HepG2 (cell line): ENCODE data around the gene CLTCL1. TPM values are rescaled to one million over a fixed set of nuclear protein-coding genes. Genes with fewer than 3 reads are reported as not detected.

Source experiments
- ATAC-seq: fragments of 200-7000 bp; cut with Tn5 transposase; 3 replicates; pipeline ENCODE4 v1.9.1; 2020; ENCODE audit warnings: mild to moderate bottlenecking, moderate library complexity
- BruUV-seq: library from RNA; stranded (reverse); fragments of 400-500 nt; replicated peaks from 2 replicates; lab custom pipeline; 2021; lab: Mats Ljungman, UMichigan
- CTCF ChIA-PET: fragments of 300-600 bp; formaldehyde crosslinking; extraction: SDS; loops from one replicate; lab custom pipeline; 2021; ENCODE audit warnings: low total read pairs, inconsistent platforms, low intra/inter-chr PET ratio; lab: Yijun Ruan, JAX
- POLR2A ChIA-PET: fragments of 350-600 bp; sonication (Branson Sonifier 250); formaldehyde crosslinking; loops from one replicate; lab custom pipeline; 2020; ENCODE audit warnings: antibody characterized with exemption, inconsistent platforms; lab: Yijun Ruan, JAX
- DNase-seq: peaks from one replicate; pipeline ENCODE4 v3.0.0-alpha.2; 2015; ENCODE audit warnings: low spot score
- FAIRE-seq: peaks from 3 replicates; lab custom pipeline; 2011; peaks lifted over from hg19 to GRCh38; lab: Jason Lieb, UNC
- H2AFZ ChIP-seq: one replicate; pipeline ENCODE4 v1.6.1; 2011; ENCODE audit warnings: low read length, inconsistent platforms
- H3K27ac ChIP-seq: fragments of 300-600 bp; 3 replicates; pipeline ENCODE4 v1.8.0; 2011; ENCODE audit warnings: mixed run types, mild to moderate bottlenecking, mixed read lengths, low read length, inconsistent platforms; ENCODE audit not compliant: insufficient read depth; ENCODE audit errors: extremely low read length
- H3K27me3 ChIP-seq, 2 experiments: fragments of 200-600 bp in 1 of 2; 2 replicates in 1 of 2; 3 replicates in 1 of 2; pipeline versions ENCODE4 v1.6.0 to v1.8.0; 2011; ENCODE audit warnings: low read length in 2 of 2, mild to moderate bottlenecking in 2 of 2, moderate library complexity in 2 of 2, inconsistent platforms in 1 of 2; ENCODE audit not compliant: insufficient read depth in 2 of 2, control insufficient read depth in 1 of 2
- H3K36me3 ChIP-seq, 2 experiments: fragments of 200-600 bp in 1 of 2; replicated peaks in 1 of 2; 2 replicates in 1 of 2; 3 replicates in 1 of 2; pipeline versions ENCODE4 v1.5.1 to v1.8.0; 2011; ENCODE audit warnings: low read length in 2 of 2, inconsistent platforms in 1 of 2; ENCODE audit not compliant: insufficient read depth in 2 of 2, control insufficient read depth in 1 of 2
- H3K4me1 ChIP-seq: 2 replicates; pipeline ENCODE4 v1.5.1; 2012; ENCODE audit warnings: low read length, inconsistent platforms; ENCODE audit not compliant: insufficient read depth
- H3K4me2 ChIP-seq: 2 replicates; pipeline ENCODE4 v1.6.0; 2011; ENCODE audit warnings: low read depth, low read length, inconsistent platforms
- H3K4me3 ChIP-seq, 3 experiments: fragments of 200-600 bp in 1 of 3; sonication (generic), shearing (Covaris generic) in 1 of 3; replicated peaks in 1 of 3; 2 replicates each; pipeline ENCODE4 v1.5.1; 2011 to 2016; ENCODE audit warnings: low read length in 3 of 3, inconsistent platforms in 2 of 3, low read depth in 2 of 3, mild to moderate bottlenecking in 2 of 3, control low read depth in 1 of 3, mixed read lengths in 1 of 3; ENCODE audit not compliant: insufficient read depth in 1 of 3
- H3K79me2 ChIP-seq: one replicate; pipeline ENCODE4 v1.6.1; 2011; ENCODE audit warnings: low read length, inconsistent platforms; ENCODE audit not compliant: insufficient read depth
- H3K9ac ChIP-seq: 2 replicates; pipeline ENCODE4 v1.6.0; 2011; ENCODE audit warnings: mild to moderate bottlenecking, low read depth, low read length, inconsistent platforms; ENCODE audit not compliant: insufficient read depth
- H3K9me3 ChIP-seq: 2 replicates; pipeline ENCODE4 v1.5.1; 2012; ENCODE audit warnings: mild to moderate bottlenecking, low read length
- H4K20me1 ChIP-seq: 2 replicates; pipeline ENCODE4 v1.6.0; 2011; ENCODE audit warnings: inconsistent platforms, mild to moderate bottlenecking, low read length, moderate library complexity; ENCODE audit not compliant: insufficient read depth
- ARID4A ChIP-seq: sonication (generic); formaldehyde crosslinking; IDR thresholded peaks from 2 replicates; pipeline ENCODE4 v1.5.0; 2020; ENCODE audit warnings: mild to moderate bottlenecking, missing genetic modification reagents, borderline replicate concordance
- CSRNP1 ChIP-seq: sonication (generic); formaldehyde crosslinking; IDR thresholded peaks from 2 replicates; pipeline ENCODE4 v1.8.1; 2023; ENCODE audit warnings: mild to moderate bottlenecking, missing genetic modification reagents
- JDP2 ChIP-seq: sonication (generic); formaldehyde crosslinking; IDR thresholded peaks from 2 replicates; pipeline ENCODE4 v1.8.1; 2022; ENCODE audit warnings: missing genetic modification reagents, borderline replicate concordance
- KAT7 ChIP-seq: IDR thresholded peaks from 2 replicates; pipeline ENCODE4 v1.6.1; 2018; ENCODE audit warnings: borderline replicate concordance, missing compliant biosample characterization
- RBM39 ChIP-seq: fragments of 200-400 bp; formaldehyde crosslinking; IDR thresholded peaks from one replicate; pipeline ENCODE4 v1.6.1; 2018; ENCODE audit warnings: antibody characterized with exemption, mild to moderate bottlenecking, low read depth, low read length; ENCODE audit not compliant: poor library complexity, severe bottlenecking
- RORA ChIP-seq: sonication (generic); formaldehyde crosslinking; IDR thresholded peaks from 2 replicates; pipeline ENCODE4 v1.5.0; 2020; ENCODE audit warnings: mild to moderate bottlenecking, missing genetic modification reagents, moderate library complexity
- ZC3H4 ChIP-seq: sonication (generic); formaldehyde crosslinking; IDR thresholded peaks from 2 replicates; pipeline ENCODE4 v1.4.0; 2020; ENCODE audit warnings: missing genetic modification reagents, borderline replicate concordance
- ZMAT3 ChIP-seq: sonication (generic); formaldehyde crosslinking; conservative IDR thresholded peaks from 2 replicates; pipeline ENCODE4 v1.7.0; 2021; ENCODE audit warnings: missing genetic modification reagents
- ZNF121 ChIP-seq: sonication (generic); formaldehyde crosslinking; IDR thresholded peaks from 2 replicates; pipeline ENCODE4 v1.5.0; 2020; ENCODE audit warnings: mild to moderate bottlenecking, missing genetic modification reagents
- ZNF724P ChIP-seq: sonication (generic); formaldehyde crosslinking; IDR thresholded peaks from 2 replicates; pipeline ENCODE4 v1.8.0; 2022; ENCODE audit warnings: missing genetic modification reagents, borderline replicate concordance
- WGBS: methylation state at CpG from one replicate; pipeline ENCODE4 v1.1.6; 2017; ENCODE audit warnings: low lambda C conversion rate; 5-methylcytosine and 5-hydroxymethylcytosine counted together
- in situ Hi-C: cut with HindIII; loops from 2 replicates; pipeline ENCODE4 v1.10.0; 2017; ENCODE audit warnings: low pct_unique_long_range_greater_than_20kb; ENCODE audit not compliant: extremely low pct_ligation_motif_present
- intact Hi-C: fragments of 100-400 bp; cut with micrococcal nuclease; formaldehyde crosslinking; loops from one replicate; pipeline ENCODE4 v1.10.0; 2022; ENCODE audit not compliant: unreplicated experiment
- polyA plus RNA-seq, 8 experiments: library from polyadenylated mRNA; depleted of rRNA in 3 of 8; stranded (reverse) in 7 of 8; unstranded in 1 of 8; fragments of >200 nt; fragmentation: Illumina TruSeq in 4 of 8; extraction: Trizol in 4 of 8; gene quantifications; 2 replicates each; pipeline versions ENCODE4 v1.2.1 to v1.2.3, GENCODE V29; 2011 to 2016; ENCODE audit warnings: low read depth in 4 of 8, missing spikeins in 1 of 8, mixed read lengths in 1 of 8; ENCODE audit not compliant: insufficient read depth in 1 of 8
- total RNA-seq, 5 experiments: library from RNA; depleted of rRNA; stranded (reverse); fragments of >200 nt; fragmentation: Illumina TruSeq; extraction: Trizol; gene quantifications; 2 replicates each; pipeline ENCODE4 v1.2.3, GENCODE V29; 2016; ENCODE audit warnings: low read depth in 1 of 5
- TF ChIP-seq, protein P1 (sequence below): sonication (generic); formaldehyde crosslinking; IDR thresholded peaks from 2 replicates; pipeline ENCODE4 v1.9.0; 2021; ENCODE audit warnings: missing genetic modification reagents, borderline replicate concordance

Gene CLTCL1
- total and polyA plus RNA-seq, 2 of the 13 experiments (the other 11 are each of a cell fraction or from before 2014, with no cell fraction given): 8.1 to 10.9 TPM

DNA sequence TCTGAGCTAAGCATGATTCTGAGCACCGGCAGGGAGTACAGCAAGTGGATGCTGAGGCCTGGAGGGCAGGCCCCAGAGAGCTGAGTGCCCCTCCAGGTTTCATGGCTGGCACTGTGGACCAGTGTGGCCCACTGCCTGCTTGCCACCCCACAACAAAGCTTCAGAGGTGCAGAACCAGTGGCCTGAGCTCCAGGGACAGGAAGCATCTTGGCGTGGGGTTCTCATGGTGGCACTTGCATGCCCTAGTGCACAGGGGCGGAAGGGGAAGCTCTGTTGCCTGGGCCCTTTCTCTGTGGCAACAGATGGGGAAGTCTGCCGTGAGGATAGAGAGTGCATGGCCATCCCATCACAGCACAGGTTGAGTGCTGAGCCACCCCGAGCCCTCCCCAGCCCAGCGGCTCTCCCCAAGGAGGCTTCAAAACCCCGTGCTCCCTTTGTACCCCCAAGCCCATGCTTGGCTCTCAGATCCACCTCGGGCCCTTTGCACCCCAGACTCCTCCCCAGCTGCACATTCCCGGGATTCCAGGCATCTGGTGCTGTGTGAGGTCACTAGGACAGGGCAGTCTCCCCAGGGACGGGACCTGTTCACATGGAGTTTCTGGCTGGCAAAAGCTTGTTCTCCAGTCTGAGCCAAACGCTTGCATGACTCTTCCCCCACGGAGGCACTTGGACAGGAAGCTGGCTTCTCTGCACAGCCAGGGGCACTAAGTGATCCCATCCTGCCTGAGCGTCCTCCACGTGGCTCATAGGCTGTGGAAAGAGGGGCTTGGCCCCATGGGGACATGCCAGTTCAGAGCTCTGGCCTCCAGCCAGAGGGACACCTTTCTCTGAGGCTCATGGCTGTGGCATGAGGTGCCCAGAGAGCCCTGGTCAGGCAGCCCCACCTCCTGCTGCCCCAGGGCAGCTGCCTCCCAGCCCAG is 117.2 kb downstream of the CLTCL1 start (continued):
- no peak for TF ChIP-seq CSRNP1 (CRISPR knock-in tag)

DNA sequence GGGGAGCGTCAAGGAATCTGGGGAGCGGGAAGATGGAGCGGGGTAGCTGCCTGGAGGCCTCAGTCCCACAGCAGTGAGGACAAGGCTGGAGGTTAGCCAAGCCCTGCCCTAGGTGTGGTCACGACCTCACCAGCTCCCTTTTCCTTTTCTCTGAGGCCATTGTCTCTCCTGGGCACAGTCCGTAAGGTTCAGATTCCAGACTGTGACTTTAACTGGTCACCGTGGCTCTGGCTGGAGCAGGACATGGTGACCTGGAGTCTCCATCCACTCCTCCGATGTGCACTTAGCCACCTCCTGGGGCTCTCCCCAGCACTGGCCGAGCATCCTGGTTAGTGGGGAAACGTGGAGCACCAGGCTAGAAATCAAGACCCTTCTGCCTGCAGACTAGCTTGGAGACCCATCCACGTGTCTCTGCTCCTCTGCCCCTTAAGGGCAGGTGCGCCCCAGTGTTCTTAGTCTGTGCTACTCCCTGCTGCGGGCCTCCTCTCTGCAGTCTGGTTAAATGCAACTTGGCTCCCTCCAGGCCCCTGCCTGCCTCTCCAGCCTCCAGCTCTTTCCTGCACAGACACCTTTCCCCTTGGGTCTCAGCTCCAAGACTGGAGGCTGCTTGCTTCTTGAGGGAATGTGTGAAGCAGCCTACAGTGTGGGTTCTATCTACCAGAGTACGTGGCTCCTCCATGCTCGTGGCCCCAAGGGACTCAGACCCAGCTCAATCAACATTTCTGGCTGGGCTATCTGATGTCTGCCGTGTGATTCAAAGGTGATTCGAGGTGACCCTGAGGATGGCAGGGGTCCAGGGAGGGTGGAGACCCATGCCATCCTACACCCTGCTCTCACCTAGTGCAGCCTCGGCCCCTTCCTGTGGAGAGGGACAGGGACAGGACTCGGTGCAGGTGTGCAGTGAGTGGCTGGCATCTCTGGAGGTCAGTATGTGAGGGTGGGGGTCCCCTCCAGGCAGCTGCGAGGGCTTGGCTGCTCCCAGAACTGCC is 118.2 kb downstream of the CLTCL1 start:
- peaks cover 3 to 22% of the 10 kb centered on the region in 2 experiments; a peak in 4 of 5 replicates for H3K27me3 ChIP-seq
- H4K20me1 ChIP-seq: peaks cover 29% of the 10 kb centered on the region
- in situ Hi-C loops: no loop called here
- ATAC-seq (peak; percentile 0; the same call in 1 of the 3 replicates), DNase-seq (peak; percentile 24), FAIRE-seq (no peak)
- peak overlapping the region; percentile 94 for H3K9ac ChIP-seq
- CTCF ChIA-PET: no interaction called here
- peak overlapping the region; percentile 95 to 98 (median 97) for H3K4me3 ChIP-seq
- POLR2A ChIA-PET: no interaction called here
- BruUV-seq: no TSS peak
- H3K4me2 ChIP-seq: peak overlapping the region; percentile 96
- no peaks in the 10 kb centered on the region for H3K9me3 ChIP-seq
- peak overlapping the region; percentile 80 for H3K27ac ChIP-seq
- 48% methylated on average over 7 of the region's 19 CpGs for WGBS
- no peak overlapping the region for H2AFZ ChIP-seq
- peaks cover 3 to 15% of the 10 kb centered on the region in 2 experiments; a peak in 3 of 5 replicates for H3K36me3 ChIP-seq
- H3K4me1 ChIP-seq: peaks cover 73% of the 10 kb centered on the region
- H3K79me2 ChIP-seq: peaks cover 41% of the 10 kb centered on the region
- intact Hi-C loops: no loop called here
- TF ChIP-seq RBM39 (peak; percentile 30), KAT7 (no peak), RORA (no peak), ZNF121 (CRISPR knock-in tag) (no peak), ARID4A (CRISPR knock-in tag) (0 out of 2 replicates have a peak, but pooled peaks have one; percentile 3), ZMAT3 (CRISPR knock-in tag) (no peak), JDP2 (CRISPR knock-in tag) (no peak), ZNF724P (CRISPR knock-in tag) (no peak), ZC3H4 (CRISPR knock-in tag) (0 out of 2 replicates have a peak, but pooled peaks have one; percentile 61)
- TF ChIP-seq, protein P1, sequence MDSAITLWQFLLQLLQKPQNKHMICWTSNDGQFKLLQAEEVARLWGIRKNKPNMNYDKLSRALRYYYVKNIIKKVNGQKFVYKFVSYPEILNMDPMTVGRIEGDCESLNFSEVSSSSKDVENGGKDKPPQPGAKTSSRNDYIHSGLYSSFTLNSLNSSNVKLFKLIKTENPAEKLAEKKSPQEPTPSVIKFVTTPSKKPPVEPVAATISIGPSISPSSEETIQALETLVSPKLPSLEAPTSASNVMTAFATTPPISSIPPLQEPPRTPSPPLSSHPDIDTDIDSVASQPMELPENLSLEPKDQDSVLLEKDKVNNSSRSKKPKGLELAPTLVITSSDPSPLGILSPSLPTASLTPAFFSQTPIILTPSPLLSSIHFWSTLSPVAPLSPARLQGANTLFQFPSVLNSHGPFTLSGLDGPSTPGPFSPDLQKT (CRISPR knock-in tag): no peak
